8988T (cell line): Measurements from ENCODE around the gene TBCD.

ENCODE experiments used
- DNase-seq: peaks from one replicate; pipeline ENCODE4 v3.0.0; 2011

Gene TBCD

GRCh38 chr17:82872591-82873520 is 121.0 kb downstream of the TBCD start:
- DNase-seq = no peak

- no peak for DNase-seq
Measured at GRCh38 chr17:82873521-82873920, 121.7 kb downstream of the TBCD start.

- DNase-seq = no peak
Measured at GRCh38 chr17:82874011-82874835, 122.4 kb downstream of the TBCD start.

- no peak for DNase-seq
Measured at GRCh38 chr17:82875407-82875856, 123.6 kb downstream of the TBCD start.

- DNase-seq = peak; percentile 76
Measured at GRCh38 chr17:82876149-82876548, 124.3 kb downstream of the TBCD start.

GRCh38 chr17:82876602-82877379 is 124.9 kb downstream of the TBCD start:
- DNase-seq = peak; percentile 83

- no peak for DNase-seq
Measured at GRCh38 chr17:82878527-82878926, 126.7 kb downstream of the TBCD start.

- DNase-seq = no peak
Measured at GRCh38 chr17:82879241-82879640, 127.4 kb downstream of the TBCD start.

GRCh38 chr17:82880620-82881323 is 128.9 kb downstream of the TBCD start:
- DNase-seq = no peak

- no peak for DNase-seq
Measured at GRCh38 chr17:82881324-82881823, 129.5 kb downstream of the TBCD start.

GRCh38 chr17:82881900-82882714 is 130.2 kb downstream of the TBCD start:
- DNase-seq = no peak

GRCh38 chr17:82882715-82883418 is 131.0 kb downstream of the TBCD start:
- no peak for DNase-seq

GRCh38 chr17:82883419-82884031 is 131.7 kb downstream of the TBCD start:
- no peak for DNase-seq

- DNase-seq = no peak
Measured at GRCh38 chr17:82884341-82884969, 132.6 kb downstream of the TBCD start.

- no peak for DNase-seq
Measured at GRCh38 chr17:82884970-82885353, 133.1 kb downstream of the TBCD start.

GRCh38 chr17:82887255-82888164 is 135.6 kb downstream of the TBCD start:
- DNase-seq = no peak

- DNase-seq = no peak
Measured at GRCh38 chr17:82888583-82889495, 137.0 kb downstream of the TBCD start.
